Peyer's patch (tissue), 4 donors: ENCODE measurements around the gene KLHL3. TPM values are rescaled to one million over a fixed set of nuclear protein-coding genes. Genes with fewer than 3 reads are reported as not detected.

Source experiments
- DNase-seq, 3 donors: peaks; one replicate each; pipeline ENCODE4 v3.0.0-alpha.2; 2017 to 2019
- H3K27ac ChIP-seq, 4 donors: fragments of 200-600 bp; sonication (generic); one replicate each; pipeline ENCODE4 v1.5.1; 2016 to 2019
- H3K27me3 ChIP-seq, 2 donors: fragments of 200-600 bp; sonication (generic); one replicate each; pipeline ENCODE4 v1.5.1; 2019
- H3K36me3 ChIP-seq, 3 donors: fragments of 200-600 bp; sonication (generic); one replicate each; pipeline ENCODE4 v1.5.1; 2016 to 2019
- H3K4me1 ChIP-seq, 4 donors: fragments of 200-600 bp; sonication (generic); one replicate each; pipeline ENCODE4 v1.5.1; 2016 to 2019
- H3K4me3 ChIP-seq, 4 donors: fragments of 200-600 bp; sonication (generic); 1 replicate in 3 of 4; 2 replicates in 1 of 4; pipeline ENCODE4 v1.5.1; 2016 to 2019; ENCODE audit warnings: mild to moderate bottlenecking in 1 of 4
- H3K9me3 ChIP-seq, 4 donors: fragments of 200-600 bp; sonication (generic); one replicate each; pipeline ENCODE4 v1.5.1; 2016 to 2019; ENCODE audit warnings: mild to moderate bottlenecking in 1 of 4
- POLR2A ChIP-seq, 2 donors: fragments of 450-650 bp; IDR thresholded peaks; one replicate each; pipeline ENCODE4 v1.5.1; 2017; ENCODE audit warnings: antibody characterized with exemption in 2 of 2, mild to moderate bottlenecking in 2 of 2, moderate library complexity in 2 of 2
- total RNA-seq, 4 donors: library from RNA; depleted of rRNA; stranded (reverse); fragments of >200 nt; gene quantifications; one replicate each; pipeline ENCODE4 v1.1.0, GENCODE V29; 2016
- TF ChIP-seq, protein P1 (sequence below), 6 experiments: fragments of 450-650 bp in 4 of 6; fragments of 200-600 bp in 2 of 6; sonication (generic) in 1 of 6; IDR thresholded peaks; one replicate each; pipeline ENCODE4 v1.5.1; 2017 to 2019; ENCODE audit warnings: antibody characterized with exemption in 6 of 6, mild to moderate bottlenecking in 3 of 6, moderate library complexity in 1 of 6

KLHL3 gene
- total RNA-seq, 4 donors from 2014 or later = 5.0 to 9.5 (median 6.3) TPM

DNA sequence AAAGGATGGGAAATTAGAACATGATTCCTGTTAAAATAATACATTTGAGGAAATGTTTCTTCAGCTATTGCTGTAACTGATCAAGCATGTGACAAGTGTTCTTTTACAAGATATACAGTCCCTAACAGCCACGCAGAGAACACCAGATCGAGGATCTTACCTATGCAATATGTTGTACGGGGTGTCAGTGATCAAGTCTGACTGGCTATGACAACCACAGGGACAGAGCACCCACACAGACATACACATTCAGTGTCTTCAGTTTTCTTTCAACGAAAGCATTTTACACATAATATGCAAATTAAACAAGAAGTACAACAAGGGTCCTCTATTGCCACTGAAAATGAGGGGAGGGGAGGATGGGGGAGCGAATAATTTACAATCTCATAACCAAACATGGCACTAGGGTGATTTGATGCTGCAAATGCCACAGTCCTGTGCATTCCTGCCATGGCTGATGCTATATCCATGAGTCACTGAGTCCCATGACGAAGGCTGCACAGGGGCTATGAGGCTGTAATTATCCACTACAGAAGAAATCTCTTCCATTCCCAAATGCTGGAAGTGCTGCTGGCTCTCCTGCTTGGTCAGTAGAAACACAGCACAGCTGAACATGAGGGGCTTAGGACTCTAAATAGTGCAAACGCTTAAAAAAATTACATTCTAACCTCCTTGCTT is 118.2 kb downstream of the KLHL3 start:
- H3K9me3 ChIP-seq = no peaks in the 10 kb centered on the region
- H3K4me1 ChIP-seq = no peaks in the 10 kb centered on the region
- TF ChIP-seq, protein P1, sequence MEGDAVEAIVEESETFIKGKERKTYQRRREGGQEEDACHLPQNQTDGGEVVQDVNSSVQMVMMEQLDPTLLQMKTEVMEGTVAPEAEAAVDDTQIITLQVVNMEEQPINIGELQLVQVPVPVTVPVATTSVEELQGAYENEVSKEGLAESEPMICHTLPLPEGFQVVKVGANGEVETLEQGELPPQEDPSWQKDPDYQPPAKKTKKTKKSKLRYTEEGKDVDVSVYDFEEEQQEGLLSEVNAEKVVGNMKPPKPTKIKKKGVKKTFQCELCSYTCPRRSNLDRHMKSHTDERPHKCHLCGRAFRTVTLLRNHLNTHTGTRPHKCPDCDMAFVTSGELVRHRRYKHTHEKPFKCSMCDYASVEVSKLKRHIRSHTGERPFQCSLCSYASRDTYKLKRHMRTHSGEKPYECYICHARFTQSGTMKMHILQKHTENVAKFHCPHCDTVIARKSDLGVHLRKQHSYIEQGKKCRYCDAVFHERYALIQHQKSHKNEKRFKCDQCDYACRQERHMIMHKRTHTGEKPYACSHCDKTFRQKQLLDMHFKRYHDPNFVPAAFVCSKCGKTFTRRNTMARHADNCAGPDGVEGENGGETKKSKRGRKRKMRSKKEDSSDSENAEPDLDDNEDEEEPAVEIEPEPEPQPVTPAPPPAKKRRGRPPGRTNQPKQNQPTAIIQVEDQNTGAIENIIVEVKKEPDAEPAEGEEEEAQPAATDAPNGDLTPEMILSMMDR (IDR thresholded peaks at IDR 0.05) = no peak
- TF ChIP-seq POLR2A (IDR thresholded peaks at IDR 0.05) = no peak
- no peak for DNase-seq
- H3K27ac ChIP-seq = no peak overlapping the region
- H3K4me3 ChIP-seq = no peak overlapping the region
- no peaks in the 10 kb centered on the region for H3K36me3 ChIP-seq
- H3K27me3 ChIP-seq = no peaks in the 10 kb centered on the region

DNA sequence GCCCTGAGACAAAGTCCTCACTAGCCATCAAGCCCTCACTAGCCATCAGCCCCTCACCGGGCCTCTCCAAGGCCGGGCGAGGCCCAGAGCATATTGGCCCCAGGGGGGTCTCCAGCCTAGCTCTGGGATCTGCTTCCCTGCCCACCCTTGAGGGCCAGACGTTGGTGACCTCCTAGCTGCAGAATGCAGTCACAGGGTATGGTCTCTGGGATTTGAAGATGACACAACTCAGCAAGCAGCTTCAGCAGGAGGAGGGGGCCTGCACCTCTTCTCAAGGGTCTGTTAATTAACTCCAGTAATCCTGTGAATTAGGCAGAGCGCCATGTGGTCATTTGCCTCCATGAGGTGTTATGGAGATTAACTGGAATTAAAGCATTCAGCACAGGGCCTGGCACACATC is 119.8 kb downstream of the KLHL3 start:
- Histone ChIP-seq H3K27me3 (no peaks in the 10 kb centered on the region), H3K36me3 (no peaks in the 10 kb centered on the region), H3K9me3 (no peaks in the 10 kb centered on the region), H3K4me1 (no peaks in the 10 kb centered on the region), H3K4me3 (no peak overlapping the region), H3K27ac (no peak overlapping the region)
- no peak for DNase-seq
- no peak for TF ChIP-seq POLR2A (IDR thresholded peaks at IDR 0.05)
- TF ChIP-seq, protein P1 (IDR thresholded peaks at IDR 0.05) = no peak

DNA sequence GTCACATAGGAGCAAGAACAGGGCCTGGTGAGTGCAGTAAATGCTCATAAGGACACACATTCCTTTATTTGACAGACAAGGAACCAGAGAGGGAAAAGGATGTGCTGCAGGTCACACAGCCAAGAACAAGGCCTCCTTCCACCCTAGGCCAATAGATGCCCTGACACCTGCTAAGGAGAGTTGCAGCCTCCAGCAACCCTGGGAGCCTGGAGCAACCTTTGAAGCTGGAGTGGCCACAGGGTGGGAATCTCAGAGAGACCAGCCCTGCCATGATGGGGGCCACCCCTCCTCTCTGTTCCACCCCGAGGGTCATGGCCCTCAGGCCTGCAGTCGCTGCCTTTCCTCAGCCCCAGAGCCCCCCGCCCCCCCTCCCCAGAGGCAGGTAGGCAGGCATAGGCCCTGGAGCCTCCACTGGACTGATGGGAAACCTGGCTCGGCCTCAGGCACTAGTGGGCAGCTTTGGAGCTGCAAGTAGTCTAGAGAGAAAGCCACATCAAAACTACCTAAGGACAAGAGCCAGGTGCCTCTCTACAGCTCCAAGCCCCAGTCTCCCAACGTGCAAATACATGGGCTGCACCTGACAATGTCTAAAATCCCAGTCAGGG is 120.6 kb downstream of the KLHL3 start:
- no peak overlapping the region for H3K4me3 ChIP-seq
- no peaks in the 10 kb centered on the region for H3K27me3 ChIP-seq
- no peak overlapping the region for H3K27ac ChIP-seq
- H3K36me3 ChIP-seq = no peaks in the 10 kb centered on the region
- no peak for DNase-seq
- TF ChIP-seq POLR2A (IDR thresholded peaks at IDR 0.05) = no peak
- TF ChIP-seq, protein P1 (IDR thresholded peaks at IDR 0.05) = no peak
- H3K4me1 ChIP-seq = no peaks in the 10 kb centered on the region
- no peaks in the 10 kb centered on the region for H3K9me3 ChIP-seq

DNA sequence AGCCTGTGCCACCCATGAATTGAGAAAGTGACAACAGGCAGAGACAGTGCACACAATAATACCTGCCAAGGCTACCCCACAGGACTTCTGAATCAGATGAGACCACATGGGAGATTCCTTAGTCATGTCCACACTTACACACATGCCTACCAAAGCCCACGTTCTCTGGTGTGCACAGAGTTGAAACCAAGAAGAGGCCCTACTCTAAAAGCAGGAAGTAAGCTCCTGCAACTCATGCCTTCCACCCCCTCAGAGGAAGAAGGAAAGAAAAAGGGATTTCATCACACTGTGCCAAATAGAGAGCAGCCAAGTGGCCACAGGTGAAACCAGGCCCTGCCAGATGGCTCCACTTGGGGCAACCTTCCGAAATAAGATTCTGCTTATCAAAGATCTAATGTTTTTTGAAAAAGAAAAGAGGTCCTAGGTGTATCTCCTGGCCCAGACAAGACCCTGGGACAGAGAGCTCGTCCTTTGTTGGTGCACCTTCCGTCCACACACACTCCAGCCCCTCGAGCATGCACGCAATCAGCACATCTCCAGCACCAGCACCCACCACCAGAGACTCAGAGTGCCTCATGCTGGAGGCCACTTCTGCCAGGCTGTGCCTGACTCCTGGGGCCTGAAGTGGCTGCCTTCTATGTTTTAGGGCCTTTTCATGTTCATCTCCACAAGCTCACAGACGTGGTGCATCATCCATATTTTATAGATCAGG is 122.2 kb downstream of the KLHL3 start:
- TF ChIP-seq, protein P1 (IDR thresholded peaks at IDR 0.05) = no peak
- TF ChIP-seq POLR2A (IDR thresholded peaks at IDR 0.05) = no peak
- Histone ChIP-seq H3K9me3 (no peaks in the 10 kb centered on the region), H3K4me3 (no peak overlapping the region), H3K36me3 (no peaks in the 10 kb centered on the region), H3K4me1 (no peaks in the 10 kb centered on the region), H3K27ac (no peak overlapping the region), H3K27me3 (no peaks in the 10 kb centered on the region)
- no peak for DNase-seq

DNA sequence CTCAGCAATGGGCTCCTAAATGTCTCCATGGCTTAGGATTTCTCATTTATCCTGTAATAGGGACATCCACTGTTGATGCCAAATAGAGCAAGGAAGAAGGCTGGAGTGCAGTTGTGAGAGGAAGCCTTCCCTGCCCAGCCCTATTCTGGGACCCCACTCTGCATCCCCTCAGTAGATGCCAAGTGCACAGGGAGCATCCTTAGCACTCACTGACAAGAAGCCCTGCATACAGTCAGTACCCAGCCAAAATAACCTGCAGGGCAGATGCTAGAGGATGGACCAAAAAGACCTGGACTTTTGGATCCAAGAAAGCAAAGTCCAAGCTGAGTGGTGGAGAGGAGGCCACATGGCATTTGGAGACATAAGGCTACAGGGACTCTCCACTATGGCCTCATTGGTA is 123.3 kb downstream of the KLHL3 start:
- Histone ChIP-seq H3K9me3 (no peaks in the 10 kb centered on the region), H3K27ac (no peak overlapping the region), H3K36me3 (no peaks in the 10 kb centered on the region), H3K4me3 (no peak overlapping the region), H3K27me3 (no peaks in the 10 kb centered on the region), H3K4me1 (no peaks in the 10 kb centered on the region)
- TF ChIP-seq POLR2A (IDR thresholded peaks at IDR 0.05) = no peak
- TF ChIP-seq, protein P1 (IDR thresholded peaks at IDR 0.05) = no peak
- no peak for DNase-seq
